ENCODE data around the gene PRKRA. TPM values are rescaled to one million over a fixed set of nuclear protein-coding genes. Genes with fewer than 3 reads are reported as not detected.

The PRKRA gene
- total and polyA plus RNA-seq, 2 of the 13 experiments (the other 11 are each of a cell fraction or from before 2014, with no cell fraction given), result 53.1 to 74.7 TPM

- TF ChIP-seq NR2F2 (IDR thresholded peaks at IDR 0.05; ENCODE audit: borderline replicate concordance, low read depth) (no peak), ZNF124 (CRISPR knock-in tag; IDR thresholded peaks at IDR 0.05) (peak; percentile 83), HNRNPH1 (optimal IDR thresholded peaks at IDR 0.05; ENCODE audit: low read depth, low read length) (no peak), SRSF4 (IDR thresholded peaks at IDR 0.05; ENCODE audit: low read depth, low read length, poor library complexity, severe bottlenecking) (no peak), ZBTB37 (CRISPR knock-in tag; IDR thresholded peaks at IDR 0.05) (no peak), ZNF720 (CRISPR knock-in tag; IDR thresholded peaks at IDR 0.05) (no peak), SUZ12 (IDR thresholded peaks at IDR 0.05; ENCODE audit: low read depth, low read length) (no peak), JDP2 (CRISPR knock-in tag; IDR thresholded peaks at IDR 0.05; ENCODE audit: borderline replicate concordance) (no peak), WIZ (CRISPR knock-in tag; IDR thresholded peaks at IDR 0.05) (no peak), RELA (CRISPR knock-in tag; IDR thresholded peaks at IDR 0.05) (no peak), GATAD2A (CRISPR knock-in tag; IDR thresholded peaks at IDR 0.05) (peak; percentile 83), HNF4A (CRISPR knock-in tag; IDR thresholded peaks at IDR 0.05) (no peak), ZNF354B (CRISPR knock-in tag; IDR thresholded peaks at IDR 0.05) (peak; percentile 69; the same call in 1 of the 2 replicates), ZBTB3 (CRISPR knock-in tag; IDR thresholded peaks at IDR 0.05; ENCODE audit: borderline replicate concordance, low read depth) (no peak), MZF1 (CRISPR knock-in tag; IDR thresholded peaks at IDR 0.05; ENCODE audit: borderline replicate concordance) (no peak), GRHL1 (CRISPR knock-in tag; conservative IDR thresholded peaks at IDR 0.05) (no peak), HDAC2 (CRISPR knock-in tag; IDR thresholded peaks at IDR 0.05) (peak; percentile 74), SMARCC2 (IDR thresholded peaks at IDR 0.05) (no peak), ZFX (CRISPR knock-in tag; IDR thresholded peaks at IDR 0.05; ENCODE audit: low read depth) (peak; percentile 60; the same call in 1 of the 2 replicates)
- TF ChIP-seq, protein P1, sequence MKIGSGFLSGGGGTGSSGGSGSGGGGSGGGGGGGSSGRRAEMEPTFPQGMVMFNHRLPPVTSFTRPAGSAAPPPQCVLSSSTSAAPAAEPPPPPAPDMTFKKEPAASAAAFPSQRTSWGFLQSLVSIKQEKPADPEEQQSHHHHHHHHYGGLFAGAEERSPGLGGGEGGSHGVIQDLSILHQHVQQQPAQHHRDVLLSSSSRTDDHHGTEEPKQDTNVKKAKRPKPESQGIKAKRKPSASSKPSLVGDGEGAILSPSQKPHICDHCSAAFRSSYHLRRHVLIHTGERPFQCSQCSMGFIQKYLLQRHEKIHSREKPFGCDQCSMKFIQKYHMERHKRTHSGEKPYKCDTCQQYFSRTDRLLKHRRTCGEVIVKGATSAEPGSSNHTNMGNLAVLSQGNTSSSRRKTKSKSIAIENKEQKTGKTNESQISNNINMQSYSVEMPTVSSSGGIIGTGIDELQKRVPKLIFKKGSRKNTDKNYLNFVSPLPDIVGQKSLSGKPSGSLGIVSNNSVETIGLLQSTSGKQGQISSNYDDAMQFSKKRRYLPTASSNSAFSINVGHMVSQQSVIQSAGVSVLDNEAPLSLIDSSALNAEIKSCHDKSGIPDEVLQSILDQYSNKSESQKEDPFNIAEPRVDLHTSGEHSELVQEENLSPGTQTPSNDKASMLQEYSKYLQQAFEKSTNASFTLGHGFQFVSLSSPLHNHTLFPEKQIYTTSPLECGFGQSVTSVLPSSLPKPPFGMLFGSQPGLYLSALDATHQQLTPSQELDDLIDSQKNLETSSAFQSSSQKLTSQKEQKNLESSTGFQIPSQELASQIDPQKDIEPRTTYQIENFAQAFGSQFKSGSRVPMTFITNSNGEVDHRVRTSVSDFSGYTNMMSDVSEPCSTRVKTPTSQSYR (CRISPR knock-in tag; IDR thresholded peaks at IDR 0.05; ENCODE audit: borderline replicate concordance), result no peak
- TF ChIP-seq, protein P2, sequence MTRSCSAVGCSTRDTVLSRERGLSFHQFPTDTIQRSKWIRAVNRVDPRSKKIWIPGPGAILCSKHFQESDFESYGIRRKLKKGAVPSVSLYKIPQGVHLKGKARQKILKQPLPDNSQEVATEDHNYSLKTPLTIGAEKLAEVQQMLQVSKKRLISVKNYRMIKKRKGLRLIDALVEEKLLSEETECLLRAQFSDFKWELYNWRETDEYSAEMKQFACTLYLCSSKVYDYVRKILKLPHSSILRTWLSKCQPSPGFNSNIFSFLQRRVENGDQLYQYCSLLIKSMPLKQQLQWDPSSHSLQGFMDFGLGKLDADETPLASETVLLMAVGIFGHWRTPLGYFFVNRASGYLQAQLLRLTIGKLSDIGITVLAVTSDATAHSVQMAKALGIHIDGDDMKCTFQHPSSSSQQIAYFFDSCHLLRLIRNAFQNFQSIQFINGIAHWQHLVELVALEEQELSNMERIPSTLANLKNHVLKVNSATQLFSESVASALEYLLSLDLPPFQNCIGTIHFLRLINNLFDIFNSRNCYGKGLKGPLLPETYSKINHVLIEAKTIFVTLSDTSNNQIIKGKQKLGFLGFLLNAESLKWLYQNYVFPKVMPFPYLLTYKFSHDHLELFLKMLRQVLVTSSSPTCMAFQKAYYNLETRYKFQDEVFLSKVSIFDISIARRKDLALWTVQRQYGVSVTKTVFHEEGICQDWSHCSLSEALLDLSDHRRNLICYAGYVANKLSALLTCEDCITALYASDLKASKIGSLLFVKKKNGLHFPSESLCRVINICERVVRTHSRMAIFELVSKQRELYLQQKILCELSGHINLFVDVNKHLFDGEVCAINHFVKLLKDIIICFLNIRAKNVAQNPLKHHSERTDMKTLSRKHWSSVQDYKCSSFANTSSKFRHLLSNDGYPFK (CRISPR knock-in tag; IDR thresholded peaks at IDR 0.05; ENCODE audit: borderline replicate concordance), result no peak
These were observed 36.4 kb downstream of the PRKRA start (continued) for GRCh38 chr2:178414266-178415247.
